H1 (cell line): ENCODE results near the gene HAO2. TPM values are rescaled to one million over a fixed set of nuclear protein-coding genes. Genes with fewer than 3 reads are reported as not detected.

ENCODE experiments used
- ATF2 ChIP-seq: IDR thresholded peaks from 2 replicates; pipeline ENCODE4 v1.6.1; 2012; ENCODE audit warnings: low read length, inconsistent platforms
- CHD2 ChIP-seq: IDR thresholded peaks from 2 replicates; pipeline ENCODE4 v1.6.1; 2012; ENCODE audit warnings: low read length, improper control_type of control experiment
- EP300 ChIP-seq, 2 experiments: IDR thresholded peaks; 1 replicate in 1 of 2; 2 replicates in 1 of 2; pipeline ENCODE4 v1.6.1; 2011 to 2012; ENCODE audit warnings: low read depth in 2 of 2, low read length in 2 of 2, mild to moderate bottlenecking in 2 of 2, borderline replicate concordance in 1 of 2, inconsistent platforms in 1 of 2, moderate library complexity in 1 of 2
- EZH2 ChIP-seq: fragments of 200-600 bp; sonication (generic); IDR thresholded peaks from 2 replicates; pipeline ENCODE4 v1.7.1; 2012; ENCODE audit warnings: low read depth, mild to moderate bottlenecking, moderate library complexity, low read length, inconsistent platforms; ENCODE audit not compliant: severe bottlenecking
- KDM5A ChIP-seq: fragments of 200-600 bp; IDR thresholded peaks from 2 replicates; pipeline ENCODE4 v1.7.1; 2012; ENCODE audit warnings: mild to moderate bottlenecking, low read length, inconsistent platforms, mixed read lengths
- SAP30 ChIP-seq: fragments of 300-600 bp; sonication (generic); IDR thresholded peaks from 2 replicates; pipeline ENCODE4 v1.7.1; 2012; ENCODE audit warnings: low read length, moderate library complexity, mild to moderate bottlenecking, inconsistent platforms; ENCODE audit not compliant: insufficient read depth, insufficient replicate concordance
- SP1 ChIP-seq: IDR thresholded peaks from 2 replicates; pipeline ENCODE4 v1.6.1; 2011; ENCODE audit warnings: low read depth, low read length
- polyA plus RNA-seq, 7 experiments: library from polyadenylated mRNA; depleted of rRNA in 3 of 7; stranded (reverse) in 5 of 7; unstranded in 2 of 7; fragments of >200 nt in 5 of 7; fragments of 200-250 nt in 2 of 7; gene quantifications; 1 replicate in 5 of 7; 2 replicates in 1 of 7; 4 replicates in 1 of 7; pipeline versions ENCODE4 v1.2.1 to v1.2.3, GENCODE V29; 2011 to 2013; ENCODE audit warnings: missing spikeins in 2 of 7, mixed read lengths in 2 of 7
- total RNA-seq: library from RNA; stranded (reverse); fragmentation: NEBNext Ultra II Directional; extraction: Animal tissue kit (Norgen Biotek cat#: 25700); gene quantifications from 2 replicates; pipeline ENCODE4 v1.2.1, GENCODE V29; 2021

Gene HAO2
- total and polyA plus RNA-seq, 2 of the 8 experiments (the other 6 are each of a cell fraction or from before 2014, with no cell fraction given) = not detected

GRCh38 chr1:119363162-119363561 lies 5.4 kb upstream of the HAO2 start (continued):
- TF ChIP-seq KDM5A (no peak), CHD2 (no peak), EZH2 (no peak), EP300 (IDR thresholded peaks at IDR 0.05; ENCODE audit: borderline replicate concordance in 1 of 2, low read depth in 2 of 2, low read length in 2 of 2) (no peak), ATF2 (no peak), SP1 (no peak), SAP30 (no peak)
